ENCODE measurements around the gene DDX46. TPM values are rescaled to one million over a fixed set of nuclear protein-coding genes. Genes with fewer than 3 reads are reported as not detected.
A peak's percentile ranks its signal among the peaks of the same experiment; 100 is the strongest.
"Not testable (repeated sequence)": the region's sequence is repeated elsewhere in the genome, so short reads cannot be mapped to it uniquely, and the experiment has no call there.

DDX46 gene
- total RNA-seq, 1 experiment from 2014 or later, result 128 TPM

GRCh38 chr5:134758176-134758503, 439 bp upstream of the DDX46 start:
- ChIA-PET CTCF (no interaction called here), POLR2A (ENCODE audit: low non-redundant PET) (interaction anchor here (0.6 kb wide), 2 partner anchors 12 to 1932 kb away, joined by 3 to 15 read pairs; no protein-coding TSS in a partner anchor)
- TF ChIP-seq EZH2 (IDR thresholded peaks at IDR 0.05; ENCODE audit: borderline replicate concordance, low read depth, low read length, poor library complexity, severe bottlenecking) (no peak), CTCF (conservative IDR thresholded peaks at IDR 0.05; ENCODE audit: low read depth, low read length) (no peak)
- no TSS peak for BruUV-seq (replicated peaks)
- Histone ChIP-seq H3K36me3 (ENCODE audit: insufficient read depth, low read length, poor library complexity, severe bottlenecking) (no peaks in the 10 kb centered on the region), H3K27ac (ENCODE audit: low read depth, low read length, poor library complexity, severe bottlenecking) (peak overlapping the region; percentile 89), H3K4me3 (ENCODE audit: low read depth, low read length, poor library complexity, severe bottlenecking) (peak overlapping the region; percentile 96), H3K9me3 (ENCODE audit: low read depth, low read length, poor library complexity, severe bottlenecking) (no peaks in the 10 kb centered on the region), H3K27me3 (replicated peaks; ENCODE audit: insufficient read depth, low read depth, low read length, poor library complexity) (no peaks in the 10 kb centered on the region), H3K4me1 (ENCODE audit: insufficient read depth, low read length, poor library complexity, severe bottlenecking) (peaks cover 8% of the 10 kb centered on the region)
- DNase-seq (ENCODE audit: low spot score), result no peak
- intact Hi-C loops (cut with micrococcal nuclease; ENCODE audit: unreplicated experiment), result loop anchor here (2.0 kb wide), 1 partner anchor 93 kb away; no protein-coding TSS in a partner anchor

GRCh38 chr5:134767528-134768291, 9.1 kb downstream of the DDX46 start:
- H3K9me3 ChIP-seq (ENCODE audit: low read depth, low read length, poor library complexity, severe bottlenecking); POLR2A ChIA-PET (ENCODE audit: low non-redundant PET); H3K4me1 ChIP-seq (ENCODE audit: insufficient read depth, low read length, poor library complexity, severe bottlenecking); H3K27me3 ChIP-seq (replicated peaks; ENCODE audit: insufficient read depth, low read depth, low read length, poor library complexity); H3K4me3 ChIP-seq (ENCODE audit: low read depth, low read length, poor library complexity, severe bottlenecking); CTCF ChIA-PET; intact Hi-C loops (cut with micrococcal nuclease; ENCODE audit: unreplicated experiment); H3K27ac ChIP-seq (ENCODE audit: low read depth, low read length, poor library complexity, severe bottlenecking); BruUV-seq (replicated peaks); DNase-seq (ENCODE audit: low spot score): not testable (repeated sequence)
- H3K36me3 ChIP-seq (ENCODE audit: insufficient read depth, low read length, poor library complexity, severe bottlenecking), result peaks cover 78% of the 10 kb centered on the region

GRCh38 chr5:134769206-134769605, 10.6 kb downstream of the DDX46 start:
- Histone ChIP-seq H3K27me3 (replicated peaks; ENCODE audit: insufficient read depth, low read depth, low read length, poor library complexity) (no peaks in the 10 kb centered on the region), H3K36me3 (ENCODE audit: insufficient read depth, low read length, poor library complexity, severe bottlenecking) (peaks cover 86% of the 10 kb centered on the region), H3K9me3 (ENCODE audit: low read depth, low read length, poor library complexity, severe bottlenecking) (no peaks in the 10 kb centered on the region), H3K4me3 (ENCODE audit: low read depth, low read length, poor library complexity, severe bottlenecking) (no peak overlapping the region), H3K27ac (ENCODE audit: low read depth, low read length, poor library complexity, severe bottlenecking) (no peak overlapping the region), H3K4me1 (ENCODE audit: insufficient read depth, low read length, poor library complexity, severe bottlenecking) (no peaks in the 10 kb centered on the region)
- DNase-seq (ENCODE audit: low spot score), result no peak
- BruUV-seq (replicated peaks), result no TSS peak
- intact Hi-C loops (cut with micrococcal nuclease; ENCODE audit: unreplicated experiment), result no loop called here
- no peak for TF ChIP-seq CTCF (conservative IDR thresholded peaks at IDR 0.05; ENCODE audit: low read depth, low read length)
- TF ChIP-seq EZH2 (IDR thresholded peaks at IDR 0.05; ENCODE audit: borderline replicate concordance, low read depth, low read length, poor library complexity, severe bottlenecking), result no peak
- ChIA-PET POLR2A (ENCODE audit: low non-redundant PET) (no interaction called here), CTCF (no interaction called here)

Measured in A673 (cell line).